Testis (tissue), 3 donors: ENCODE results near the gene LIG3. TPM values are rescaled to one million over a fixed set of nuclear protein-coding genes. Genes with fewer than 3 reads are reported as not detected.
A peak's percentile ranks its signal among the peaks of the same experiment; 100 is the strongest.
"Not testable (repeated sequence)": the region's sequence is repeated elsewhere in the genome, so short reads cannot be mapped to it uniquely, and the experiment has no call there.

Experiments used
- DNase-seq: peaks from one replicate; pipeline ENCODE4 v3.0.0-alpha.2; 2019
- H3K27ac ChIP-seq, 2 donors: fragments of 200-600 bp; sonication (generic); one replicate each; pipeline ENCODE4 v1.5.1; 2019
- H3K27me3 ChIP-seq: fragments of 200-600 bp; sonication (generic); one replicate; pipeline ENCODE4 v1.5.1; 2019
- H3K36me3 ChIP-seq: fragments of 200-600 bp; sonication (generic); one replicate; pipeline ENCODE4 v1.5.1; 2017; ENCODE audit warnings: low read depth; ENCODE audit errors: missing control alignments
- H3K4me1 ChIP-seq: fragments of 200-600 bp; sonication (generic); one replicate; pipeline ENCODE4 v1.5.1; 2019
- H3K4me3 ChIP-seq, 2 donors: fragments of 200-600 bp; sonication (generic); one replicate each; pipeline ENCODE4 v1.5.1; 2017 to 2019
- H3K9me3 ChIP-seq: fragments of 200-600 bp; sonication (generic); one replicate; pipeline ENCODE4 v1.5.1; 2017
- POLR2A ChIP-seq: fragments of 450-650 bp; IDR thresholded peaks from one replicate; pipeline ENCODE4 v1.6.1; 2017; ENCODE audit warnings: antibody characterized with exemption, mild to moderate bottlenecking, moderate library complexity
- WGBS, 2 donors: methylation state at CpG; one replicate each; pipeline ENCODE4 v1.1.5; 2018; 5-methylcytosine and 5-hydroxymethylcytosine counted together
- intact Hi-C: fragments of 100-400 bp; cut with DNase I; formaldehyde crosslinking; loops from one replicate; pipeline ENCODE4 v1.15.1; 2023; ENCODE audit warnings: low total_unique reads
- polyA plus RNA-seq: library from polyadenylated mRNA; stranded (reverse); fragments of 350-450 nt; fragmentation: Illumina TruSeq; extraction: RNeasy Lipid Tissue Mini Kit (QIAGEN cat#74804); gene quantifications from one replicate; pipeline ENCODE4 v1.2.3, GENCODE V29; 2014; ENCODE audit warnings: low read depth, low replicate concordance; ENCODE audit not compliant: insufficient read depth
- total RNA-seq, 2 donors: library from RNA; depleted of rRNA; stranded (reverse); fragments of >200 nt; gene quantifications; one replicate each; pipeline ENCODE4 v1.2.3, GENCODE V29; 2016
- TF ChIP-seq, protein P1 (sequence below), 3 experiments: fragments of 450-650 bp in 2 of 3; fragments of 200-600 bp in 1 of 3; sonication (generic) in 1 of 3; IDR thresholded peaks; one replicate each; pipeline ENCODE4 v1.5.1; 2016 to 2019; ENCODE audit warnings: antibody characterized with exemption in 3 of 3, mild to moderate bottlenecking in 2 of 3, moderate library complexity in 1 of 3

LIG3 gene
- total and polyA plus RNA-seq, 3 donors from 2014 or later, result 54.4 to 70.9 (median 66.7) TPM

DNA sequence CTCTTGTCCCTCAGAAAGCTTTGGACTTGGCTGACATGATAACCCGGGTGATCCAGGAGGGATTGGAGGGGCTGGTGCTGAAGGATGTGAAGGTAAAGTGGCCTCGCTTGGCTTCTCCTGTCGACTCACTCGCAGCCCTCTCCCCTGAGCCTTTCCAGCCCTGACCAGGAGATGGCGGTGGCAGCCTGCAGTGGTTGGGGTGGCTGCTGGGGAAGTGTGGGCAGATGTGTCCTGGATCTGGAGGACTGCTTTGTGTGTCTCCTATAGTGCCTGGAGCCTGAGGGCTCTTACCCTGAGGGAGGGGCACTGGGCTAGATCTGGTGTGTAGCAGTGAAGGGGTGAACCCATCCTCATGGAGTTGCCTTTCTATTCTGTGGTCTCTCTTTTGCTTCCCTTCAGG, 17.9 kb downstream of the LIG3 start:
- Histone ChIP-seq H3K4me3 (no peak overlapping the region), H3K4me1 (peaks cover 26% of the 10 kb centered on the region), H3K27ac (peak overlapping the region; percentile 48 to 64), H3K27me3 (no peaks in the 10 kb centered on the region), H3K36me3 (no peaks in the 10 kb centered on the region), H3K9me3 (no peaks in the 10 kb centered on the region)
- TF ChIP-seq, protein P1, sequence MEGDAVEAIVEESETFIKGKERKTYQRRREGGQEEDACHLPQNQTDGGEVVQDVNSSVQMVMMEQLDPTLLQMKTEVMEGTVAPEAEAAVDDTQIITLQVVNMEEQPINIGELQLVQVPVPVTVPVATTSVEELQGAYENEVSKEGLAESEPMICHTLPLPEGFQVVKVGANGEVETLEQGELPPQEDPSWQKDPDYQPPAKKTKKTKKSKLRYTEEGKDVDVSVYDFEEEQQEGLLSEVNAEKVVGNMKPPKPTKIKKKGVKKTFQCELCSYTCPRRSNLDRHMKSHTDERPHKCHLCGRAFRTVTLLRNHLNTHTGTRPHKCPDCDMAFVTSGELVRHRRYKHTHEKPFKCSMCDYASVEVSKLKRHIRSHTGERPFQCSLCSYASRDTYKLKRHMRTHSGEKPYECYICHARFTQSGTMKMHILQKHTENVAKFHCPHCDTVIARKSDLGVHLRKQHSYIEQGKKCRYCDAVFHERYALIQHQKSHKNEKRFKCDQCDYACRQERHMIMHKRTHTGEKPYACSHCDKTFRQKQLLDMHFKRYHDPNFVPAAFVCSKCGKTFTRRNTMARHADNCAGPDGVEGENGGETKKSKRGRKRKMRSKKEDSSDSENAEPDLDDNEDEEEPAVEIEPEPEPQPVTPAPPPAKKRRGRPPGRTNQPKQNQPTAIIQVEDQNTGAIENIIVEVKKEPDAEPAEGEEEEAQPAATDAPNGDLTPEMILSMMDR (IDR thresholded peaks at IDR 0.05), result peak in 2 of 3 experiments; percentile 47 to 49
- no peak for TF ChIP-seq POLR2A
- peak; percentile 63 for DNase-seq
- WGBS, 2 donors, result 59 to 64% methylated on average over 5 of the region's 5 CpGs
- intact Hi-C loops, result no loop called here

DNA sequence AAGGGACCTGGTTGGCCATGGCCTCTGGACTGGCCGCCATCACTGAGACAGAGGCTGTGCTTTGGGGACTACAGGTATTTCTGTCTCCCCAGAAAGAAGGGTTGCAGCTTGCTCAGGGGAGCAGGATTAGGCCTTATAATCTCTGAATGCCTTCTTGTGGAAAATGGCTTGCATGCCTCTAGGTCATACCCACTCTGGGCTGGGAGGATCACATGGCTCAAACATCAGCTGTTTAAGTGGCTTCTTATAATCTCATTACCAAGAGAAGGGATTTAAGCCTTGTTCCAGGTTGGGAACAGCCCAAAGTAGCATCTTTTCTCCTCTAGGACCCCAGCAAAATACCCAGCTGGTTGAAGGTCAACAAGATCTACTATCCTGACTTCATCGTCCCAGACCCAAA, 19.1 kb downstream of the LIG3 start:
- Histone ChIP-seq H3K9me3 (no peaks in the 10 kb centered on the region), H3K4me3 (no peak overlapping the region), H3K36me3 (no peaks in the 10 kb centered on the region), H3K4me1 (peaks cover 32% of the 10 kb centered on the region), H3K27me3 (no peaks in the 10 kb centered on the region), H3K27ac (no peak overlapping the region)
- intact Hi-C loops, result no loop called here
- WGBS, 2 donors, result 90 to 94% methylated on average over 2 of the region's 2 CpGs
- TF ChIP-seq POLR2A, result no peak
- TF ChIP-seq, protein P1 (IDR thresholded peaks at IDR 0.05), result no peak
- DNase-seq, result no peak

DNA sequence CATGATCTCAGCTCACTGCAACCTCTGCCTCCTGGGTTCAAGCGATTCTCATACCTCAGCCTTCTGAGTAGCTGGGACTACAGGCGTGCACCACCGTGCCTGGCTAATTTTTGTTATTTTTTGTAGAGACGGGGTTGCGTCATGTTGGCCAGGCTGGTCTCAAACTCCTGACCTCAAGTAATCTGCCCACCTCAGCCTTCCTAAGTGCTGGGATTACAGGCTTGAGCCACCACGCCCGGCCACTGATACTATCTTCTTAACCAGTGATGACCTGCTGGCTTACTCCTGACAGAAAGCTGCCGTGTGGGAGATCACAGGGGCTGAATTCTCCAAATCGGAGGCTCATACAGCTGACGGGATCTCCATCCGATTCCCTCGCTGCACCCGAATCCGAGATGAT, 20.7 kb downstream of the LIG3 start:
- H3K27ac ChIP-seq, H3K27me3 ChIP-seq, intact Hi-C loops, H3K36me3 ChIP-seq, DNase-seq, H3K4me3 ChIP-seq, H3K9me3 ChIP-seq: not testable (repeated sequence)
- 87 to 94% methylated on average over 14 of the region's 14 CpGs for WGBS, 2 donors
- H3K4me1 ChIP-seq, result peaks cover 32% of the 10 kb centered on the region

DNA sequence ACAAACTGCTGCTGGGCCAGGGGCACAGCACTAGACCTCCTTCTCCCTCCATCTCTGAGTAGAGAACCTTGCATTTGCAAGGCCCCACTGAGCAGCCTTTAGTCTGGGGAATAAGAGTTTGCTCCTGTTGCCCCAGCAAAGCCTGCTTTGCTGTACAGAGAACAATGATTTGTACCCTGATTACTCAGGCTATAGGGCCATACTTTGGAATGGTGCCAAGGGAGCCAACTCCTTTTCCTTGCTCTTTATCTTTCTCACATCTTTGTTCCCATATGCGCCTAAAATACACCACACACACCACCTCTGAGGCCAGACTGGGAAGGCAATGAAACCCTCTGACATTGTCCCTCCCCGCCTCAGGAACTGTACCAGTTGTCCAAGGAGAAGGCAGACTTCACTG, 21.2 kb downstream of the LIG3 start:
- no peak for TF ChIP-seq POLR2A
- TF ChIP-seq, protein P1 (IDR thresholded peaks at IDR 0.05), result no peak
- no peak for DNase-seq
- Histone ChIP-seq H3K4me3 (no peak overlapping the region), H3K27ac (no peak overlapping the region), H3K9me3 (no peaks in the 10 kb centered on the region), H3K36me3 (no peaks in the 10 kb centered on the region), H3K4me1 (peaks cover 32% of the 10 kb centered on the region), H3K27me3 (no peaks in the 10 kb centered on the region)
- WGBS, 2 donors, result 84 to 85% methylated on average over 2 of the region's 2 CpGs
- intact Hi-C loops, result no loop called here

DNA sequence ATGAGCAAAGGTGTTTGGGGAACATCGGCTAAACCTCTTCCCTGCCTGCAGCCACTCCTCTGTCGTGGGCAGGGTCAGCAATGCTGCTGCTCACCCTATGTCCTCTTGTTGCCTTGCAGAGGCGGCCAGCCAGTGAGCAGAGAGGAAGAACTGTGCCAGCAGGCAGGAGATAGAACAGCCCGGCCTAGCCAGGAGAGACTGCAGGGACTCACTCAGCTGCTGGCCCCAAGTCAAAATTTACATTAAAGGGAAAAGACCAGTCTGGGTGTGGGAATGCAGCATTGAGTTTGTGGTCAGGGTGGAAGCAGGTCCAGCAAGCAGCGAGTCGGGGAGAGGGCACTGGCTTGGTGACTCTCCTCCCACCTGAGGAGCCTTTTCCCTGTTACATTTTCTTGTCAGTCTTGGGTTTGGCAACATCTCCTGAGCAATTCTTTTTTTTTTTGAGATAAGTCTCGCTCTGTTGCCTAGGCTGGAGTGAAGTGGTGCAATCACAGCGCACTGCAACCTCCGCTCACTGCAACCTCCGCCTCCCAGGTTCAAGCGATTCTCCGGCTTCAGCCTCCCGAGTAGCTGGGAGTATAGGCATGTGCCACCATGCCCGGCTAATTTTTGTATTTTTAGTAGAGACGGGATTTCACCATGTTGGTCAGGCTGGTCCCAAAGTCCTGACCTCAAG, 22.7 kb downstream of the LIG3 start:
- DNase-seq, result peak; percentile 61
- WGBS, 2 donors, result 51 to 62% methylated on average over 14 to 15 of the region's 15 CpGs
- intact Hi-C loops, result no loop called here
- TF ChIP-seq, protein P1 (IDR thresholded peaks at IDR 0.05), result no peak
- TF ChIP-seq POLR2A, result no peak
- Histone ChIP-seq H3K4me3 (no peak overlapping the region), H3K9me3 (no peaks in the 10 kb centered on the region), H3K27me3 (no peaks in the 10 kb centered on the region), H3K4me1 (peaks cover 24% of the 10 kb centered on the region), H3K27ac (peak overlapping the region in 1 of 2 donors; percentile 10), H3K36me3 (no peaks in the 10 kb centered on the region)
